Right lobe of liver (tissue), 6 donors: ENCODE data around the gene GLIS1. TPM values are rescaled to one million over a fixed set of nuclear protein-coding genes. Genes with fewer than 3 reads are reported as not detected.

ENCODE experiments used
- ATAC-seq, 4 donors: fragments of 200-7000 bp; cut with Tn5 transposase; one replicate each; pipeline ENCODE4 v1.9.1; 2020; ENCODE audit warnings: mild to moderate bottlenecking in 4 of 4, moderate library complexity in 4 of 4
- DNase-seq, 3 donors: peaks; one replicate each; pipeline ENCODE4 v3.0.0-alpha.2; 2020
- H3K27ac ChIP-seq, 3 donors: fragments of 200-600 bp; one replicate each; pipeline ENCODE4 v1.8.0; 2022
- H3K27me3 ChIP-seq, 2 donors: fragments of 200-600 bp; one replicate each; pipeline ENCODE4 v1.8.0; 2022
- H3K36me3 ChIP-seq, 4 donors: fragments of 200-600 bp; sonication (generic) in 1 of 4; one replicate each; pipeline versions ENCODE4 v1.5.1 to v1.8.0; 2017 to 2022; ENCODE audit warnings: control low read depth in 1 of 4
- H3K4me1 ChIP-seq, 4 donors: fragments of 200-600 bp; sonication (generic) in 1 of 4; one replicate each; pipeline versions ENCODE4 v1.5.1 to v1.8.0; 2017 to 2022; ENCODE audit warnings: control low read depth in 1 of 4
- H3K4me3 ChIP-seq, 3 donors: fragments of 200-600 bp; one replicate each; pipeline ENCODE4 v1.8.0; 2022
- H3K9me3 ChIP-seq, 4 donors: fragments of 200-600 bp; sonication (generic) in 1 of 4; one replicate each; pipeline versions ENCODE4 v1.5.1 to v1.8.0; 2017 to 2022; ENCODE audit warnings: control low read depth in 1 of 4
- CTCF ChIP-seq, 4 donors: fragments of 200-600 bp in 3 of 4; fragments of 450-650 bp in 1 of 4; IDR thresholded peaks; one replicate each; pipeline versions ENCODE4 v1.5.1 to v1.8.0; 2016 to 2022; ENCODE audit warnings: antibody characterized with exemption in 4 of 4, mild to moderate bottlenecking in 2 of 4
- POLR2A ChIP-seq: fragments of 450-650 bp; IDR thresholded peaks from one replicate; pipeline ENCODE4 v1.6.1; 2017; ENCODE audit warnings: antibody characterized with exemption, mild to moderate bottlenecking
- WGBS: methylation state at CpG from one replicate; pipeline ENCODE4 v1.1.6; 2018; ENCODE audit warnings: low coverage, low lambda C conversion rate; ENCODE audit not compliant: insufficient coverage; ENCODE audit errors: missing lambda C conversion rate; 5-methylcytosine and 5-hydroxymethylcytosine counted together
- intact Hi-C, 2 donors: fragments of 100-400 bp; cut with DNase I; formaldehyde crosslinking; loops; one replicate each; pipeline versions ENCODE4 v1.11.2 to v1.14.1; 2022
- total RNA-seq, 6 experiments: library from RNA; depleted of rRNA in 2 of 6; stranded (reverse); fragments of >200 nt in 2 of 6; fragmentation: NEBNext Ultra II Directional in 3 of 6; extraction: Animal tissue kit (Norgen Biotek cat#: 25700) in 3 of 6; gene quantifications; one replicate each; pipeline versions ENCODE4 v1.1.0 to v1.2.4, GENCODE V29; 2016 to 2023
- donor health status: DM: no; HTN: yes; CAD: no.
- donor health status: DM: no; HTN: no; CAD: no.
- donor health status: DM: no; HTN: no; CAD: no.
- donor health status: DM: no; HTN: yes; CAD: no.
- donor health status: DM: no; HTN: yes; CAD: no.

The GLIS1 gene
- total RNA-seq, 6 experiments from 2014 or later: not detected

- DNase-seq (no peak), ATAC-seq (no peak)
- Histone ChIP-seq H3K4me3 (no peak overlapping the region), H3K27ac (no peak overlapping the region), H3K27me3 (no peaks in the 10 kb centered on the region), H3K9me3 (no peaks in the 10 kb centered on the region), H3K36me3 (no peaks in the 10 kb centered on the region), H3K4me1 (no peaks in the 10 kb centered on the region)
- no peak for TF ChIP-seq POLR2A
- no peak for TF ChIP-seq CTCF (IDR thresholded peaks at IDR 0.05)
- 30% methylated on average over 11 of the region's 13 CpGs for WGBS
- intact Hi-C loops: no loop called here
Observed at GRCh38 chr1:53686091-53686964, 52.6 kb downstream of the GLIS1 start.

- no peaks in the 10 kb centered on the region for H3K36me3 ChIP-seq
- DNase-seq (no peak), ATAC-seq (peak in 3 of 4 donors; percentile 27 to 57 (median 39))
- H3K9me3 ChIP-seq: no peaks in the 10 kb centered on the region
- no peak overlapping the region for H3K27ac ChIP-seq
- intact Hi-C loops: no loop called here
- no peaks in the 10 kb centered on the region for H3K27me3 ChIP-seq
- no peak overlapping the region for H3K4me3 ChIP-seq
- no peak for TF ChIP-seq CTCF (IDR thresholded peaks at IDR 0.05)
- no peak for TF ChIP-seq POLR2A
- H3K4me1 ChIP-seq: no peaks in the 10 kb centered on the region
- WGBS: 12% methylated on average over 10 of the region's 28 CpGs
Observed at GRCh38 chr1:53685272-53686051, 53.5 kb downstream of the GLIS1 start.

GRCh38 chr1:53684741-53685140, 54.2 kb downstream of the GLIS1 start:
- intact Hi-C loops: no loop called here

More at GRCh38 chr1:53684741-53685140, 54.2 kb downstream of the GLIS1 start:
- TF ChIP-seq CTCF (IDR thresholded peaks at IDR 0.05): no peak
- no peak for TF ChIP-seq POLR2A
- WGBS: 33% methylated on average over 1 of the region's 1 CpG
- Histone ChIP-seq H3K36me3 (no peaks in the 10 kb centered on the region), H3K4me1 (no peaks in the 10 kb centered on the region), H3K4me3 (no peak overlapping the region), H3K9me3 (no peaks in the 10 kb centered on the region), H3K27ac (no peak overlapping the region), H3K27me3 (no peaks in the 10 kb centered on the region)
- DNase-seq (no peak), ATAC-seq (no peak)
